Thyroid gland (tissue), 4 donors: ENCODE results near the gene ANKZF1. TPM values are rescaled to one million over a fixed set of nuclear protein-coding genes. Genes with fewer than 3 reads are reported as not detected.

ENCODE experiments used
- DNase-seq, 2 donors: peaks; one replicate each; pipeline ENCODE4 v3.0.0-alpha.2; 2019
- H3K27ac ChIP-seq, 3 donors: fragments of 200-600 bp; sonication (generic); 1 replicate in 2 of 3; 2 replicates in 1 of 3; pipeline ENCODE4 v1.5.1; 2016 to 2019; ENCODE audit warnings: mild to moderate bottlenecking in 1 of 3, moderate library complexity in 1 of 3
- H3K27me3 ChIP-seq: fragments of 200-600 bp; sonication (generic); one replicate; pipeline ENCODE4 v1.5.1; 2019
- H3K36me3 ChIP-seq, 2 donors: fragments of 200-600 bp; sonication (generic); one replicate each; pipeline ENCODE4 v1.5.1; 2016 to 2019
- H3K4me1 ChIP-seq, 2 donors: fragments of 200-600 bp; sonication (generic); one replicate each; pipeline ENCODE4 v1.5.1; 2017 to 2019
- H3K4me3 ChIP-seq, 3 donors: fragments of 200-600 bp; sonication (generic); replicated peaks in 1 of 3; 1 replicate in 2 of 3; 2 replicates in 1 of 3; pipeline ENCODE4 v1.5.1; 2016; ENCODE audit warnings: mild to moderate bottlenecking in 1 of 3
- H3K9me3 ChIP-seq: fragments of 200-600 bp; sonication (generic); one replicate; pipeline ENCODE4 v1.5.1; 2017
- CTCF ChIP-seq, 6 experiments: fragments of 200-600 bp in 3 of 6; fragments of 450-650 bp in 3 of 6; sonication (generic) in 3 of 6; IDR thresholded peaks; one replicate each; pipeline ENCODE4 v1.5.1; 2016 to 2019; ENCODE audit warnings: antibody characterized with exemption in 6 of 6, mild to moderate bottlenecking in 2 of 6, inconsistent platforms in 1 of 6, moderate library complexity in 1 of 6
- POLR2A ChIP-seq, 2 donors: fragments of 450-650 bp; IDR thresholded peaks; one replicate each; pipeline ENCODE4 v1.6.1; 2017; ENCODE audit warnings: antibody characterized with exemption in 2 of 2, mild to moderate bottlenecking in 2 of 2, moderate library complexity in 1 of 2
- WGBS, 2 donors: methylation state at CpG; one replicate each; pipeline ENCODE4 v1.1.5; 2017; 5-methylcytosine and 5-hydroxymethylcytosine counted together
- intact Hi-C: fragments of 100-400 bp; cut with DNase I; formaldehyde crosslinking; loops from one replicate; pipeline ENCODE4 v1.15.1; 2023
- total RNA-seq, 4 donors: library from RNA; depleted of rRNA; stranded (reverse); fragments of >200 nt; gene quantifications; one replicate each; pipeline ENCODE4 v1.2.3, GENCODE V29; 2016

Gene ANKZF1
- total RNA-seq, 4 donors from 2014 or later, result 38.1 to 66.4 (median 45.5) TPM

GRCh38 chr2:219183151-219183772, 46.3 kb upstream of the ANKZF1 start:
- Histone ChIP-seq H3K27ac (no peak overlapping the region), H3K4me3 (no peak overlapping the region), H3K9me3 (no peaks in the 10 kb centered on the region), H3K4me1 (peaks cover 12 to 13% of the 10 kb centered on the region in 2 donors), H3K36me3 (peaks cover 42 to 48% of the 10 kb centered on the region in 2 donors), H3K27me3 (no peaks in the 10 kb centered on the region)
- TF ChIP-seq CTCF (IDR thresholded peaks at IDR 0.05) (no peak), POLR2A (IDR thresholded peaks at IDR 0.05) (no peak)
- intact Hi-C loops, result no loop called here
- DNase-seq, result no peak
- 95 to 97% methylated on average over 6 of the region's 6 CpGs for WGBS, 2 donors

DNA sequence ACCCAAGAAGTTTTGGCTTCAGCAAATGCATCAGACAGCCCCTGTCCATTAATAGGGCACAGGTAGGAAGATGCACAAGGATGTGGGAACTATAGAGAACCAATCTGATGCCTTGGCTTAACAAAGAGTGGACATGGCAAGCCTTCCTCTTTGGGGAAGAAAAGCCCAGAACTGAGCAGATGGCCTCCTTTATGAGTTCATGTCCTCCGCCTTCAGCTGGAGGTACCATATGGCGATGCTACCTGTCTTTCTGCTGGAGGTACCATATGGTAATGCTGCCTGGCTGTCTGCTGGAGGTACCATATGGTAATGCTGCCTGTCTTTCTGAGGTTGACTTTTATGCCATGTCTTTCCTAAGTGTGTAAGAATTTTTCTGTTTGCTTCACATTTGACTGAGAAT, 45.5 kb upstream of the ANKZF1 start:
- intact Hi-C loops, result no loop called here
- TF ChIP-seq POLR2A (IDR thresholded peaks at IDR 0.05) (no peak), CTCF (IDR thresholded peaks at IDR 0.05) (no peak)
- peaks cover 5 to 7% of the 10 kb centered on the region in 2 donors for H3K4me1 ChIP-seq
- no peaks in the 10 kb centered on the region for H3K9me3 ChIP-seq
- H3K27ac ChIP-seq, result no peak overlapping the region
- peaks cover 42 to 48% of the 10 kb centered on the region in 2 donors for H3K36me3 ChIP-seq
- DNase-seq, result no peak
- H3K4me3 ChIP-seq, result no peak overlapping the region
- H3K27me3 ChIP-seq, result no peaks in the 10 kb centered on the region
- WGBS, 2 donors, result 97 to 98% methylated on average over 2 of the region's 2 CpGs

- WGBS, 2 donors, result 88 to 93% methylated on average over 7 of the region's 7 CpGs
- H3K27me3 ChIP-seq, result no peaks in the 10 kb centered on the region
- no peak for DNase-seq
- TF ChIP-seq POLR2A (IDR thresholded peaks at IDR 0.05) (no peak), CTCF (IDR thresholded peaks at IDR 0.05) (no peak)
- intact Hi-C loops, result no loop called here
- H3K36me3 ChIP-seq, result peaks cover 23% of the 10 kb centered on the region in 2 donors
- no peak overlapping the region for H3K4me3 ChIP-seq
- no peaks in the 10 kb centered on the region for H3K9me3 ChIP-seq
- H3K27ac ChIP-seq, result no peak overlapping the region
- H3K4me1 ChIP-seq, result no peaks in the 10 kb centered on the region
Observed at GRCh38 chr2:219186754-219187456, 42.7 kb upstream of the ANKZF1 start.

GRCh38 chr2:219197388-219197787, 32.2 kb upstream of the ANKZF1 start:
- no peak overlapping the region for H3K27ac ChIP-seq
- no peaks in the 10 kb centered on the region for H3K36me3 ChIP-seq
- H3K27me3 ChIP-seq, result no peaks in the 10 kb centered on the region
- peaks cover 2 to 8% of the 10 kb centered on the region in 2 donors for H3K4me1 ChIP-seq
- no peaks in the 10 kb centered on the region for H3K9me3 ChIP-seq
- DNase-seq, result no peak
- WGBS, 2 donors, result 100% methylated on average over 1 of the region's 1 CpG
- no peak for TF ChIP-seq CTCF (IDR thresholded peaks at IDR 0.05)
- TF ChIP-seq POLR2A (IDR thresholded peaks at IDR 0.05), result no peak
- intact Hi-C loops, result no loop called here
- no peak overlapping the region for H3K4me3 ChIP-seq

- Histone ChIP-seq H3K4me3 (no peak overlapping the region), H3K9me3 (no peaks in the 10 kb centered on the region), H3K36me3 (no peaks in the 10 kb centered on the region), H3K4me1 (no peaks in the 10 kb centered on the region), H3K27ac (no peak overlapping the region), H3K27me3 (no peaks in the 10 kb centered on the region)
- 74 to 80% methylated on average over 5 of the region's 5 CpGs for WGBS, 2 donors
- intact Hi-C loops, result no loop called here
- DNase-seq, result no peak
- TF ChIP-seq POLR2A (IDR thresholded peaks at IDR 0.05) (no peak), CTCF (IDR thresholded peaks at IDR 0.05) (no peak)
Observed at GRCh38 chr2:219198974-219199373, 30.6 kb upstream of the ANKZF1 start.
